GM21526 (cell line): Measurements from ENCODE around the gene PDCD1.
"Not testable (repeated sequence)": the region's sequence is repeated elsewhere in the genome, so short reads cannot be mapped to it uniquely, and the experiment has no call there.

Experiments
- ATAC-seq: cut with Tn5 transposase; IDR thresholded peaks from one replicate; pipeline ENCODE4 v1.9.1; 2021; ENCODE audit warnings: moderate library complexity; ENCODE audit not compliant: unreplicated experiment, low FRiP score

Gene PDCD1

GRCh38 chr2:241858206-241859016, at the start of gene PDCD1:
Gene PDCD1 (minus strand): TSS chr2:241858894. CDS start chr2:241858838, 56 bp downstream.
- peak; percentile 33 for ATAC-seq

GRCh38 chr2:241907831-241908230, 49.1 kb upstream of the PDCD1 start:
- ATAC-seq: not testable (repeated sequence)

GRCh38 chr2:241906826-241907570, 48.3 kb upstream of the PDCD1 start:
- no peak for ATAC-seq

GRCh38 chr2:241906378-241906770, 47.7 kb upstream of the PDCD1 start:
- not testable (repeated sequence) for ATAC-seq

GRCh38 chr2:241905716-241906377, 47.2 kb upstream of the PDCD1 start:
- ATAC-seq: no peak

GRCh38 chr2:241904791-241905710, 46.4 kb upstream of the PDCD1 start:
- no peak for ATAC-seq

GRCh38 chr2:241904011-241904718, 45.5 kb upstream of the PDCD1 start:
- no peak for ATAC-seq

GRCh38 chr2:241903121-241904010, 44.7 kb upstream of the PDCD1 start:
- no peak for ATAC-seq

GRCh38 chr2:241902357-241902991, 43.8 kb upstream of the PDCD1 start:
- ATAC-seq: no peak

GRCh38 chr2:241901500-241902351, 43.0 kb upstream of the PDCD1 start:
- no peak for ATAC-seq

- no peak for ATAC-seq
These were observed 42.3 kb upstream of the PDCD1 start for GRCh38 chr2:241901018-241901380.

- ATAC-seq: no peak
These were observed 41.7 kb upstream of the PDCD1 start for GRCh38 chr2:241900251-241901017.

GRCh38 chr2:241898463-241899270, 40.0 kb upstream of the PDCD1 start:
- ATAC-seq: no peak

GRCh38 chr2:241897231-241897916, 38.7 kb upstream of the PDCD1 start:
- ATAC-seq: no peak

- ATAC-seq: no peak
These were observed 38.1 kb upstream of the PDCD1 start for GRCh38 chr2:241896746-241897201.
